ACC112 (cell line): Measurements from ENCODE around the gene KDELR3.

Experiments
- H2AFZ ChIP-seq: fragments of 200-600 bp; sonication (generic); one replicate; pipeline ENCODE4 v1.6.0; 2017; ENCODE audit warnings: antibody characterized with exemption, low read length; ENCODE audit not compliant: unreplicated experiment
- H3K27ac ChIP-seq: fragments of 200-600 bp; sonication (generic); 2 replicates; pipeline ENCODE4 v1.5.1; 2014; ENCODE audit warnings: low read depth, mild to moderate bottlenecking, antibody characterized with exemption, low read length, moderate library complexity
- H3K27me3 ChIP-seq: fragments of 200-600 bp; sonication (generic); 2 replicates; pipeline ENCODE4 v1.6.1; 2014; ENCODE audit warnings: mild to moderate bottlenecking, antibody characterized with exemption, low read length, moderate library complexity, mixed read lengths; ENCODE audit not compliant: insufficient read depth
- H3K36me3 ChIP-seq: fragments of 200-600 bp; sonication (generic); 2 replicates; pipeline ENCODE4 v1.6.1; 2016; ENCODE audit warnings: mild to moderate bottlenecking, antibody characterized with exemption, low read length, moderate library complexity, mixed read lengths; ENCODE audit not compliant: insufficient read depth
- H3K4me1 ChIP-seq: fragments of 200-600 bp; sonication (generic); one replicate; pipeline ENCODE4 v1.6.1; 2016; ENCODE audit warnings: low read length, mixed read lengths; ENCODE audit not compliant: insufficient read depth, unreplicated experiment, control insufficient read depth
- H3K4me3 ChIP-seq: fragments of 200-600 bp; sonication (generic); 2 replicates; pipeline ENCODE4 v1.5.1; 2014; ENCODE audit warnings: mild to moderate bottlenecking, low read depth, low read length
- H3K79me2 ChIP-seq: fragments of 200-600 bp; sonication (generic); one replicate; pipeline ENCODE4 v1.6.0; 2016; ENCODE audit warnings: low read length; ENCODE audit not compliant: control insufficient read depth, unreplicated experiment, insufficient read depth

Gene KDELR3

GRCh38 chr22:38523029-38523428, 55.1 kb downstream of the KDELR3 start:
- H3K27me3 ChIP-seq, result no peaks in the 10 kb centered on the region
- H3K4me1 ChIP-seq, result no peaks in the 10 kb centered on the region
- H3K4me3 ChIP-seq, result no peak overlapping the region
- H3K79me2 ChIP-seq, result no peaks in the 10 kb centered on the region
- H3K36me3 ChIP-seq, result no peaks in the 10 kb centered on the region
- no peak overlapping the region for H3K27ac ChIP-seq
- H2AFZ ChIP-seq, result no peak overlapping the region

GRCh38 chr22:38523479-38523878, 55.6 kb downstream of the KDELR3 start:
- Histone ChIP-seq H3K4me1 (no peaks in the 10 kb centered on the region), H2AFZ (no peak overlapping the region), H3K27me3 (no peaks in the 10 kb centered on the region), H3K27ac (no peak overlapping the region), H3K79me2 (no peaks in the 10 kb centered on the region), H3K4me3 (no peak overlapping the region), H3K36me3 (no peaks in the 10 kb centered on the region)

GRCh38 chr22:38524429-38524828, 56.5 kb downstream of the KDELR3 start:
- H3K4me3 ChIP-seq, result no peak overlapping the region
- no peaks in the 10 kb centered on the region for H3K27me3 ChIP-seq
- no peaks in the 10 kb centered on the region for H3K79me2 ChIP-seq
- no peak overlapping the region for H3K27ac ChIP-seq
- H3K36me3 ChIP-seq, result no peaks in the 10 kb centered on the region
- no peaks in the 10 kb centered on the region for H3K4me1 ChIP-seq
- no peak overlapping the region for H2AFZ ChIP-seq

- Histone ChIP-seq H3K79me2 (no peaks in the 10 kb centered on the region), H3K36me3 (no peaks in the 10 kb centered on the region), H3K27me3 (no peaks in the 10 kb centered on the region), H3K4me1 (peaks cover 6% of the 10 kb centered on the region), H3K4me3 (no peak overlapping the region), H2AFZ (peak overlapping the region; percentile 68), H3K27ac (no peak overlapping the region)
Observed at GRCh38 chr22:38531251-38531938, 63.5 kb downstream of the KDELR3 start.
